Loucy (cell line): ENCODE data around the gene MLST8.

Source experiments
- EZH2phosphoT487 ChIP-seq: fragments of 200-600 bp; IDR thresholded peaks from 2 replicates; pipeline ENCODE4 v1.6.1; 2018; ENCODE audit warnings: antibody characterized with exemption, mild to moderate bottlenecking, moderate library complexity, borderline replicate concordance
- TF ChIP-seq, protein P1 (sequence below): fragments of 200-600 bp; sonication (generic); conservative IDR thresholded peaks from 2 replicates; pipeline ENCODE4 v1.5.1; 2014; ENCODE audit warnings: mild to moderate bottlenecking, antibody characterized with exemption, low read length

GRCh38 chr16:2183671-2184070 lies 21.6 kb upstream of the MLST8 start:
- TF ChIP-seq, protein P1, sequence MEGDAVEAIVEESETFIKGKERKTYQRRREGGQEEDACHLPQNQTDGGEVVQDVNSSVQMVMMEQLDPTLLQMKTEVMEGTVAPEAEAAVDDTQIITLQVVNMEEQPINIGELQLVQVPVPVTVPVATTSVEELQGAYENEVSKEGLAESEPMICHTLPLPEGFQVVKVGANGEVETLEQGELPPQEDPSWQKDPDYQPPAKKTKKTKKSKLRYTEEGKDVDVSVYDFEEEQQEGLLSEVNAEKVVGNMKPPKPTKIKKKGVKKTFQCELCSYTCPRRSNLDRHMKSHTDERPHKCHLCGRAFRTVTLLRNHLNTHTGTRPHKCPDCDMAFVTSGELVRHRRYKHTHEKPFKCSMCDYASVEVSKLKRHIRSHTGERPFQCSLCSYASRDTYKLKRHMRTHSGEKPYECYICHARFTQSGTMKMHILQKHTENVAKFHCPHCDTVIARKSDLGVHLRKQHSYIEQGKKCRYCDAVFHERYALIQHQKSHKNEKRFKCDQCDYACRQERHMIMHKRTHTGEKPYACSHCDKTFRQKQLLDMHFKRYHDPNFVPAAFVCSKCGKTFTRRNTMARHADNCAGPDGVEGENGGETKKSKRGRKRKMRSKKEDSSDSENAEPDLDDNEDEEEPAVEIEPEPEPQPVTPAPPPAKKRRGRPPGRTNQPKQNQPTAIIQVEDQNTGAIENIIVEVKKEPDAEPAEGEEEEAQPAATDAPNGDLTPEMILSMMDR, result no peak
- TF ChIP-seq EZH2phosphoT487, result no peak
